Breast epithelium (tissue), 3 donors: ENCODE results near the gene RFPL2.
"Not testable (repeated sequence)": the region's sequence is repeated elsewhere in the genome, so short reads cannot be mapped to it uniquely, and the experiment has no call there.

Source experiments
- CTCF ChIP-seq, 3 donors: fragments of 450-650 bp; IDR thresholded peaks; one replicate each; pipeline ENCODE4 v1.5.1; 2016 to 2017; ENCODE audit warnings: antibody characterized with exemption in 3 of 3, mild to moderate bottlenecking in 3 of 3, moderate library complexity in 3 of 3
- POLR2A ChIP-seq: fragments of 450-650 bp; IDR thresholded peaks from one replicate; pipeline ENCODE4 v1.6.1; 2016; ENCODE audit warnings: antibody characterized with exemption, mild to moderate bottlenecking, moderate library complexity

- TF ChIP-seq CTCF (IDR thresholded peaks at IDR 0.05); POLR2A: not testable (repeated sequence)
Measured at GRCh38 chr22:32197553-32198226, 7.2 kb downstream of the RFPL2 start.
